Psoas muscle (tissue), 8 donors: Measurements from ENCODE around the gene MYO5B. TPM values are rescaled to one million over a fixed set of nuclear protein-coding genes. Genes with fewer than 3 reads are reported as not detected.

Source experiments
- ATAC-seq, 4 donors: fragments of 200-7000 bp; cut with Tn5 transposase; one replicate each; pipeline ENCODE4 v1.9.1; 2020; ENCODE audit warnings: moderate library complexity in 3 of 4, mild to moderate bottlenecking in 2 of 4
- DNase-seq, 2 donors: peaks; one replicate each; pipeline ENCODE4 v3.0.0-alpha.2; 2020
- H3K27ac ChIP-seq: fragments of 200-600 bp; one replicate; pipeline ENCODE4 v1.8.0; 2022
- H3K27me3 ChIP-seq, 3 donors: fragments of 200-600 bp in 1 of 3; one replicate each; pipeline versions ENCODE4 v1.6.1 to v1.8.0; 2013 to 2022; ENCODE audit warnings: low read length in 2 of 3, mild to moderate bottlenecking in 2 of 3, moderate library complexity in 1 of 3; ENCODE audit not compliant: insufficient read depth in 3 of 3
- H3K36me3 ChIP-seq, 2 donors: fragments of 200-600 bp in 1 of 2; one replicate each; pipeline versions ENCODE4 v1.6.1 to v1.8.0; 2013 to 2022; ENCODE audit warnings: low read depth in 1 of 2, mild to moderate bottlenecking in 1 of 2, moderate library complexity in 1 of 2; ENCODE audit not compliant: insufficient read depth in 1 of 2
- H3K4me1 ChIP-seq: fragments of 200-600 bp; one replicate; pipeline ENCODE4 v1.8.0; 2022
- H3K4me3 ChIP-seq: fragments of 200-600 bp; one replicate; pipeline ENCODE4 v1.8.0; 2022; ENCODE audit warnings: mild to moderate bottlenecking
- H3K9me3 ChIP-seq: fragments of 200-600 bp; one replicate; pipeline ENCODE4 v1.8.0; 2022
- CTCF ChIP-seq: fragments of 200-600 bp; IDR thresholded peaks from one replicate; pipeline ENCODE4 v1.8.0; 2022; ENCODE audit warnings: antibody characterized with exemption
- WGBS, 3 donors: extraction: QIAGEN DNeasy Blood & Tissue Kit; methylation state at CpG; one replicate each; pipeline versions ENCODE4 v1.1.6 to v1.1.7; 2013; 5-methylcytosine and 5-hydroxymethylcytosine counted together
- intact Hi-C, 2 donors: fragments of 100-400 bp; cut with DNase I; formaldehyde crosslinking; loops; one replicate each; pipeline versions ENCODE4 v1.11.0 to v1.14.2; 2022
- polyA plus RNA-seq, 3 donors: library from polyadenylated mRNA; stranded (reverse); fragments of 200-250 nt; gene quantifications; one replicate each; pipeline ENCODE4 v1.2.3, GENCODE V29; 2013
- total RNA-seq, 4 donors: library from RNA; stranded (reverse); fragmentation: NEBNext Ultra II Directional in 2 of 4; extraction: Animal tissue kit (Norgen Biotek cat#: 25700) in 2 of 4; gene quantifications; one replicate each; pipeline versions ENCODE4 v1.2.1 to v1.2.4, GENCODE V29; 2021 to 2023
- donor health status: healthy with polysubstance abuse.
- donor health status: DM: no; HTN: no; CAD: no; lungs with moderate emphysema.
- donor health status: Bipolar disorder and iron deficiency.
- donor health status: healthy.
- donor health status: DM: yes; HTN: yes; CAD: no.
- donor health status: DM: no; HTN: no; CAD: no.
- donor health status: DM: no; HTN: no; CAD: no.
- donor health status: DM: yes; HTN: yes; CAD: no.

Gene MYO5B
- total and polyA plus RNA-seq, 7 donors = 0.10 to 1.2 (median 0.44) TPM

DNA sequence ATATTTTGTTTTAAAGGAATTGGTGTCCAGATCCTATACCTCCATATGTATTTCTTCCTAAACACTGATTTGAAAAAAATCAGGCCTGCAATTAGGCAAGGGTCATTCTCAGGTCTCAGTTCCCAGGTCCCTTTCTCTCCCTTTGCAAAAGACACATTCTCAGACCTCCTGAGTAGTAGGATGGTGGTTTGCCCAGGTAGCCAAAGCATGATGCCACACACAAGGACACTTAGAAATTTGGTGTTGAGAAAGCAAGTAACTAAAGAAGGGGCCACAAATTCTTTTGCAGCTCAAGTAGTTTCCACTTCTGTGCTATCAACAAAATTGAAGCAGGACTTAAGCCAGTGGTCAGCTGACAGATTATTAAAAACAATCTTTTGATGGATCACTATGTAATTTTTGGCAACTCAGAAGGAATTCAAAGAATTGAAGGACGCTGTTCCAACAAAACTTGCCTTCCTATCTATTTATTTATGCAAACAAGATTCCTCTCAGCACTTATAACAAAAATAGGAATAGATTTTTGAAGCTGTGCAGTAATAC is 6.6 kb upstream of the MYO5B start:
- no peaks in the 10 kb centered on the region for H3K36me3 ChIP-seq
- H3K27ac ChIP-seq = no peak overlapping the region
- intact Hi-C loops = loop anchor here in 1 of 2 donors (5.0 kb wide), 1 partner anchor 259 kb away; no protein-coding TSS in a partner anchor
- WGBS, 3 donors = 59 to 71% (median 69%) methylated on average over 1 of the region's 1 CpG
- DNase-seq (no peak), ATAC-seq (no peak)
- H3K4me3 ChIP-seq = no peak overlapping the region
- no peak for TF ChIP-seq CTCF
- H3K27me3 ChIP-seq = peaks cover 0 to 31% (median 6%) of the 10 kb centered on the region in 3 donors
- H3K4me1 ChIP-seq = no peaks in the 10 kb centered on the region
- H3K9me3 ChIP-seq = no peaks in the 10 kb centered on the region

- no peak for TF ChIP-seq CTCF
- Histone ChIP-seq H3K27ac (no peak overlapping the region), H3K27me3 (peaks cover 0 to 46% (median 9%) of the 10 kb centered on the region in 3 donors), H3K4me1 (no peaks in the 10 kb centered on the region), H3K36me3 (no peaks in the 10 kb centered on the region), H3K4me3 (no peak overlapping the region), H3K9me3 (no peaks in the 10 kb centered on the region)
- intact Hi-C loops = loop anchor here (5.0 to 10.0 kb wide), 5 partner anchors 188 to 685 kb away; partner anchors contain the start of gene ACAA2 (in 1 of the 2)
- no peak for ATAC-seq
- DNase-seq = no peak
- WGBS, 3 donors = 53 to 88% (median 81%) methylated on average over 1 of the region's 1 CpG
Measured at GRCh38 chr18:50199921-50200320, 5.0 kb upstream of the MYO5B start.

GRCh38 chr18:50199346-50199855 is 4.5 kb upstream of the MYO5B start:
- H3K9me3 ChIP-seq = no peaks in the 10 kb centered on the region
- ATAC-seq (no peak), DNase-seq (no peak)
- H3K27ac ChIP-seq = no peak overlapping the region
- H3K27me3 ChIP-seq = peaks cover 0 to 51% (median 13%) of the 10 kb centered on the region in 3 donors
- TF ChIP-seq CTCF = no peak
- no peaks in the 10 kb centered on the region for H3K36me3 ChIP-seq
- H3K4me3 ChIP-seq = no peak overlapping the region
- H3K4me1 ChIP-seq = no peaks in the 10 kb centered on the region
- 50 to 53% (median 50%) methylated on average over 5 of the region's 5 CpGs for WGBS, 3 donors
- intact Hi-C loops = loop anchor here (5.0 to 10.0 kb wide), 4 partner anchors 187 to 685 kb away; partner anchors contain the start of gene ACAA2 (in 1 of the 2)

- no peaks in the 10 kb centered on the region for H3K36me3 ChIP-seq
- H3K27ac ChIP-seq = no peak overlapping the region
- 93 to 97% (median 95%) methylated on average over 3 of the region's 3 CpGs for WGBS, 3 donors
- no peak overlapping the region for H3K4me3 ChIP-seq
- no peak for ATAC-seq
- peaks cover 3% of the 10 kb centered on the region for H3K4me1 ChIP-seq
- intact Hi-C loops = loop anchor here (5.0 to 10.0 kb wide), 4 partner anchors 184 to 681 kb away; partner anchors contain the start of gene ACAA2 (in 1 of the 2)
- no peaks in the 10 kb centered on the region for H3K9me3 ChIP-seq
- DNase-seq = no peak
- TF ChIP-seq CTCF = no peak
- peaks cover 3 to 77% (median 25%) of the 10 kb centered on the region in 3 donors for H3K27me3 ChIP-seq
Measured at GRCh38 chr18:50196261-50196660, 1.3 kb upstream of the MYO5B start.
